LNCaP clone FGC (cell line): ENCODE data around the gene CD53.

Experiments
- DNase-seq: peaks from one replicate; pipeline ENCODE4 v3.0.0-alpha.2; 2011; ENCODE audit warnings: low read depth
- H3K4me3 ChIP-seq: 2 replicates; pipeline ENCODE4 v1.5.1; 2011; ENCODE audit warnings: mild to moderate bottlenecking, low read depth, low read length, control low read depth
- TF ChIP-seq, protein P1 (sequence below): IDR thresholded peaks from 2 replicates; pipeline ENCODE4 v1.5.1; 2012; ENCODE audit warnings: mild to moderate bottlenecking; ENCODE audit not compliant: control insufficient read depth, insufficient read depth; ENCODE audit errors: extremely low read depth

CD53 gene

GRCh38 chr1:110898734-110899457, 25.9 kb downstream of the CD53 start:
- no peak for DNase-seq
- TF ChIP-seq, protein P1, sequence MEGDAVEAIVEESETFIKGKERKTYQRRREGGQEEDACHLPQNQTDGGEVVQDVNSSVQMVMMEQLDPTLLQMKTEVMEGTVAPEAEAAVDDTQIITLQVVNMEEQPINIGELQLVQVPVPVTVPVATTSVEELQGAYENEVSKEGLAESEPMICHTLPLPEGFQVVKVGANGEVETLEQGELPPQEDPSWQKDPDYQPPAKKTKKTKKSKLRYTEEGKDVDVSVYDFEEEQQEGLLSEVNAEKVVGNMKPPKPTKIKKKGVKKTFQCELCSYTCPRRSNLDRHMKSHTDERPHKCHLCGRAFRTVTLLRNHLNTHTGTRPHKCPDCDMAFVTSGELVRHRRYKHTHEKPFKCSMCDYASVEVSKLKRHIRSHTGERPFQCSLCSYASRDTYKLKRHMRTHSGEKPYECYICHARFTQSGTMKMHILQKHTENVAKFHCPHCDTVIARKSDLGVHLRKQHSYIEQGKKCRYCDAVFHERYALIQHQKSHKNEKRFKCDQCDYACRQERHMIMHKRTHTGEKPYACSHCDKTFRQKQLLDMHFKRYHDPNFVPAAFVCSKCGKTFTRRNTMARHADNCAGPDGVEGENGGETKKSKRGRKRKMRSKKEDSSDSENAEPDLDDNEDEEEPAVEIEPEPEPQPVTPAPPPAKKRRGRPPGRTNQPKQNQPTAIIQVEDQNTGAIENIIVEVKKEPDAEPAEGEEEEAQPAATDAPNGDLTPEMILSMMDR: no peak
- H3K4me3 ChIP-seq: no peak overlapping the region

GRCh38 chr1:110899458-110899843, 26.5 kb downstream of the CD53 start:
- H3K4me3 ChIP-seq: no peak overlapping the region
- TF ChIP-seq, protein P1: no peak
- DNase-seq: no peak

DNA sequence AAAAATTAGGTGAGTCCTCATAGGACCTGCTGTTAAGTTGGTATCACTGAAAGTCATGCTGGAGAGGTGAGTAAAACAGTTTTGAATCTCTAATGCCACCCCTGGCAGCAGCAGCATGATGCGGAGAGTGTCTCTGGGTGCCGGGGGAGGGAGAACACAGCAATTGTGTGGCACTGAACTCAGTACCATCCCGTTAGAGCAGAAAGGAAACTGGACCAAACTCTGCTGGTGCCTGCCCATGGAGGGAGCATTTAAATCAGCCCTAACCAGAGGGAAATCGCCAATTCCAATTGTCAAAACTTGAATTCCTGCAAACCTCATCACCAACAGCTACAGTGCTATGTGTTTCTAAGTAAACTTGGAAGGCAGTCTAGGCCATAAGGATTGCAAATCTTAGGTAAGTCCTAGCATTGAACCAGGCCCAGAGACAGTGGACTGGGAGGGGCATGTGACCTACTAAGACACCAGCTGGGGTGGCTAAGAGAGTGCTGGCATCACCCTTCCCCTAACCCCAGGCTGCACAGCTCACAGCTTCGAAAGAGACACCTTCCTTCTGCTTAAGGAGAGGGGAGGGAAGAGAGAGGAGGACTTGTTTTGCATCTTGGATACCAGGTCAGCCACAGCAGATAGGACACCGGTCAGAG, 30.0 kb downstream of the CD53 start:
- TF ChIP-seq, protein P1: no peak
- no peak overlapping the region for H3K4me3 ChIP-seq
- DNase-seq: no peak

DNA sequence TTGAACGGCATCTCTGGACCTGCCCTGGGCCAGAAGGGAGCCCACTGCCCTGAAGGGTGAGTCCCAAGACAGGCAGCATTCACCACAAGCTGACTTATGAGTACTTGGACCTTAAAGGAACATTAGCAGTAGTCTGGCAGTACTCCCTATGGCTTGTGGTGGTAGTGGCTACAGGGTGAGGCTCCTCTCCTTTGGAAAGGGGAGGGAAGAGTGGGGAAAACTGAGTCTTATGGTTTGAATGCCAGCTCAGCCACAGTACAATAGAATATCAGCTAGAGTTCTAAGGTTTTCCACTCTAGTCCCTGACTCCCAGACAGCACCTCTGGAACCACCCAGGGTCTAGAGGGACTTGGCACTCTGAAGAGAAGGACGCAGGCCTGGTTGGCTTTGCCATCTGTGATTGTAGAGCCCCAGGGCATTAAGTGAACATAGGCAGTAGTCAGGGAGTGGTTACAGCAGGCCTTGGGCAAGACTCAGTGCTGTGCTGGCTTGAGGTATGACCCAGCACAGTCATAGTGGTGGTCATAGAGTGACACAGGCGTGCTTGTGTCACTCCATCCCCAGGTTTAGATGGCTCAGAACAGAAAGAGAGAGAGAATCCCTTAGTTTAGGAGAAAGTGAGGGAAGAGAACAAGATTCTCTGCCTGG, 31.0 kb downstream of the CD53 start:
- TF ChIP-seq, protein P1: no peak
- H3K4me3 ChIP-seq: no peak overlapping the region
- DNase-seq: no peak

- TF ChIP-seq, protein P1: no peak
- no peak for DNase-seq
- no peak overlapping the region for H3K4me3 ChIP-seq
Measured at GRCh38 chr1:110912784-110913183, 39.8 kb downstream of the CD53 start.

GRCh38 chr1:110914676-110915075, 41.7 kb downstream of the CD53 start:
- no peak for DNase-seq
- H3K4me3 ChIP-seq: no peak overlapping the region

More at GRCh38 chr1:110914676-110915075, 41.7 kb downstream of the CD53 start:
- TF ChIP-seq, protein P1: no peak
